Measurements from ENCODE around the gene EXOC3. TPM values are rescaled to one million over a fixed set of nuclear protein-coding genes. Genes with fewer than 3 reads are reported as not detected.
"Not testable (repeated sequence)": the region's sequence is repeated elsewhere in the genome, so short reads cannot be mapped to it uniquely, and the experiment has no call there.

Gene EXOC3
- total RNA-seq, 4 donors from 2014 or later, result 44.3 to 81.7 (median 54.0) TPM

- intact Hi-C loops (cut with DNase I; ENCODE audit: low total_unique reads), result no loop called here
- Histone ChIP-seq H3K27me3 (peaks cover 4 to 19% (median 18%) of the 10 kb centered on the region in 3 donors), H3K4me3 (no peak overlapping the region), H3K36me3 (no peaks in the 10 kb centered on the region), H3K9me3 (no peaks in the 10 kb centered on the region), H3K4me1 (peaks cover 3 to 7% of the 10 kb centered on the region in 2 donors), H3K27ac (no peak overlapping the region)
- ATAC-seq, result no peak
- in situ Hi-C loops (cut with MboI; ENCODE audit: low sequenced_read_pairs in 4 of 4), result no loop called here
- TF ChIP-seq POLR2A (IDR thresholded peaks at IDR 0.05), result no peak
- no peak for TF ChIP-seq CTCF (IDR thresholded peaks at IDR 0.05 in 4 of 5, conservative IDR thresholded peaks at IDR 0.05 in 1 of 5)
- no peak for DNase-seq
Measured at GRCh38 chr5:395921-396530, 47.0 kb upstream of the EXOC3 start.

GRCh38 chr5:396531-396961 lies 46.4 kb upstream of the EXOC3 start:
- DNase-seq (no peak), ATAC-seq (no peak)
- in situ Hi-C loops (cut with MboI; ENCODE audit: low sequenced_read_pairs in 4 of 4), result no loop called here
- H3K27me3 ChIP-seq, result peaks cover 7 to 24% (median 23%) of the 10 kb centered on the region in 3 donors
- H3K27ac ChIP-seq, result no peak overlapping the region
- no peaks in the 10 kb centered on the region for H3K9me3 ChIP-seq
- H3K36me3 ChIP-seq, result no peaks in the 10 kb centered on the region
- TF ChIP-seq POLR2A (IDR thresholded peaks at IDR 0.05) (no peak), CTCF (IDR thresholded peaks at IDR 0.05 in 4 of 5, conservative IDR thresholded peaks at IDR 0.05 in 1 of 5) (no peak)
- intact Hi-C loops (cut with DNase I; ENCODE audit: low total_unique reads), result no loop called here
- H3K4me3 ChIP-seq, result no peak overlapping the region
- H3K4me1 ChIP-seq, result peaks cover 3 to 7% of the 10 kb centered on the region in 2 donors

GRCh38 chr5:398141-398474 lies 44.9 kb upstream of the EXOC3 start:
- H3K27ac ChIP-seq; ATAC-seq; H3K4me3 ChIP-seq; intact Hi-C loops (cut with DNase I; ENCODE audit: low total_unique reads); DNase-seq; H3K36me3 ChIP-seq; H3K9me3 ChIP-seq; H3K4me1 ChIP-seq; in situ Hi-C loops (cut with MboI; ENCODE audit: low sequenced_read_pairs in 4 of 4): not testable (repeated sequence)
- peaks cover 11 to 29% (median 26%) of the 10 kb centered on the region in 3 donors for H3K27me3 ChIP-seq

- TF ChIP-seq POLR2A (IDR thresholded peaks at IDR 0.05) (no peak), CTCF (IDR thresholded peaks at IDR 0.05 in 4 of 5, conservative IDR thresholded peaks at IDR 0.05 in 1 of 5) (no peak)
- no peak overlapping the region for H3K4me3 ChIP-seq
- no peak overlapping the region for H3K27ac ChIP-seq
- no peaks in the 10 kb centered on the region for H3K9me3 ChIP-seq
- H3K27me3 ChIP-seq, result peaks cover 11 to 34% (median 26%) of the 10 kb centered on the region in 3 donors
- DNase-seq (no peak), ATAC-seq (no peak)
- in situ Hi-C loops (cut with MboI; ENCODE audit: low sequenced_read_pairs in 4 of 4) (no loop called here), intact Hi-C loops (cut with DNase I; ENCODE audit: low total_unique reads) (no loop called here)
- peaks cover 3 to 7% of the 10 kb centered on the region in 2 donors for H3K4me1 ChIP-seq
- H3K36me3 ChIP-seq, result no peaks in the 10 kb centered on the region
Measured at GRCh38 chr5:398475-399295, 44.3 kb upstream of the EXOC3 start.

Data from gastrocnemius medialis (tissue), 4 donors.